Smooth muscle cell of the brain vasculature (primary cell): ENCODE results near the gene USP47.

ENCODE experiments used
- DNase-seq: peaks from one replicate; pipeline ENCODE4 v3.0.0-alpha.2; 2012; ENCODE audit warnings: low read depth, low spot score

Gene USP47

DNA sequence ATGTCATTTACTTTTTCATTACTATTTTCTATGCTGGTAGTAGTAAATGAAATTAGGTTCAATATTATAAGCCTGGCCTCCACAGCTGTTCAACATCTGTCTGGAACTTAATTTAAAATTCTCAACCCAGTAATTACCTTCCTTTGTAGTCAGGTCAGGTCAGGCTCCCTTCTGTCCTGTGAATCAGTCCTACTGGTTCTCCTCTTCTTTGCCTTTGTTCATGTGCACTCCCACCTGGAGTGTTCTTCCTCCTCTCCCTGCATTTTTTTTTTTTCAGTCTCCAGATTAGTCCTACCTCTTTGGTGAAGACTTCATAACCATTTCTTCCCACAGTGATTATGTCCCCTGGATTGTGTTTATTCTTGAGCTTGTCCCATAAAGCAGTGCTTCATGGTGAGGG, 98.8 kb downstream of the USP47 start:
- no peak for DNase-seq

GRCh38 chr11:11942668-11943067, 100.9 kb downstream of the USP47 start:
- DNase-seq = no peak

GRCh38 chr11:11944444-11944843, 102.7 kb downstream of the USP47 start:
- DNase-seq = no peak

DNA sequence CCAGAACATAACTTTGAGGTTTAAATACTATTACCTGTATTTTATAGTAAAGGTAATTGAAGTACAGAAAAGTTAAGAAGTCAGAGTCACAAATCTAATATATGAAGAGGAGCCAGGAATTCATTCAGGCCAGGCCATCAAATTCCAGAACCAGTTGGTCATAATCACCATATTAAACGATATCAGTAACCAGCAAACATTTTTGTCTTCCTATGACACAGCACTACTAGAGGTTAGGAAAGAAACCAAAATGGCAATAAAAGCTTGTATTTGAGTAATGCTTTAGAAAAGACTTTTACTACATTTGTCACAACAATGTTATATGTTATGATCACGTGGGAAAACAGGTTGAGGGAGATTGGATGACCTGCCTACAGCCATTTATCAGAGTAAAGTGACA, 104.4 kb downstream of the USP47 start:
- no peak for DNase-seq

- no peak for DNase-seq
These were observed 105.1 kb downstream of the USP47 start for GRCh38 chr11:11946878-11947277.

GRCh38 chr11:11947825-11948224, 106.1 kb downstream of the USP47 start:
- no peak for DNase-seq

DNA sequence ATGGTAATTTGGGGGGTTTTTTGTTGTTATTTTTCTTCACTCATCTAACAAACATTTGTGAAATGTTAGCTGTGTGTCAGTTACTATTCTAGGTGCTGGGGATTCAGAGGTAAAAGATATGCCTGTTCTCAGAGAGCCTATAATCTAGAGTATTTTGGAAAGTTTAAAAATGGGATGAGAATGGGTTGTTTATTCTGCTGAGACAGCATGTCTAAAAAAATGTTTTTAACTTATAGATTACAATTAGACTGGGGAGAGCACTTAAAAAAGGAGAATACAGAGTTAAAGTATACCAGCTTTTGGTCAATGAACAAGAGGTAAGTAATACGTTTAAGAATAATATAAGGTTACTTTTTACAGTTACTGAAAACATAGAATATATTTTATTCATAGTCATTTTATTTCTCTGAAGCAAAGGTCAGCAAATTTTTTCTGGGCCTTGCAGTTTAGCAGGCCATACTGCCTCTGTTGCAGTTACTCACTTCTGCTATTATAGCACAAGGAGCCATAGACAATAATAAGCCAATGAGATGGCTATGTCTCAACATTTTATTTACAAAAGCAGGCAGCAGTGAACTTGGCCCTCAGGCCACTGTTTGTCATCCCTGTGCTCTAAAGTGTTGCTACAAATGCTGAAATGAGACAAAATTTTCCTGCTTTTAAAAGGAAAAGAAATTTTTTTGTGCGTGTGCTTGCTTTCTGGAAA, 106.6 kb downstream of the USP47 start:
- no peak for DNase-seq

GRCh38 chr11:11949482-11949881, 107.7 kb downstream of the USP47 start:
- DNase-seq = no peak

- no peak for DNase-seq
These were observed 110.3 kb downstream of the USP47 start for GRCh38 chr11:11952036-11952435.

DNA sequence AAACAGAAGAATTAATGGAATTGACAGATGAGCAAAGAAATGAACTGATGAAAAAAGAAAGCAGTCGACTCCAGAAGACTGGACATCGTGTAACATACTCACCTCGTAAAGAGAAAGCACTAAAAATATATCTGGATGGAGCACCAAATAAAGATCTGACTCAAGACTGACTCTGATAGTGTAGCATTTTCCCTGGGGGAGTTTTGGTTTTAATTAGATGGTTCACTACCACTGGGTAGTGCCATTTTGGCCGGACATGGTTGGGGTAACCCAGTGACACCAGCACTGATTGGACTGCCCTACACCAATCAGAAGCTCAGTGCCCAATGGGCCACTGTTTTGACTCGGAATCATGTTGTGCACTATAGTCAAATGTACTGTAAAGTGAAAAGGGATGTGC, 114.2 kb downstream of the USP47 start:
- DNase-seq = no peak

- DNase-seq = no peak
These were observed 116.8 kb downstream of the USP47 start for GRCh38 chr11:11958403-11959231.

- no peak for DNase-seq
These were observed 117.8 kb downstream of the USP47 start for GRCh38 chr11:11959601-11960000.

DNA sequence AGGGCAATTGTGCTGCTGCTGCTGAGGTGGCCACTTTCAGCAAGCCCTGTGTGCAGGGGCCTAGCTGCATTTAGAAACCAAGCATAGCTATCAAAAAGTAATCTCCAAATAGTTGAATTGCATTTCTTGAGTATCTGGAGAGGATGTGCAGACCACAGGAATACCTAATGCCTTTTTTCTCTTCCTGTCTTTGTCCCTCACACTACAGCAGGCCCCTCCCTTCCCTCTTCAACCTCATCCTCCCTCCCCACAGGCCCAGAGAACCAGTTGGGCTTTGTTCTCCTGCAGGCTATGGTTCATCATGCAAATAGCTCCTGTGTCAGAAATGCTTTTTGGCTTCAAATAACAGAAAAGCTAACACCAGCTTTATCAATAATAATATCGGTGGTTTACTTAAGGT, 118.9 kb downstream of the USP47 start:
- no peak for DNase-seq

- DNase-seq = no peak
These were observed 119.7 kb downstream of the USP47 start for GRCh38 chr11:11961399-11962028.

GRCh38 chr11:11963067-11963466, 121.3 kb downstream of the USP47 start:
- no peak for DNase-seq

GRCh38 chr11:11963842-11964773, 122.3 kb downstream of the USP47 start:
- DNase-seq = no peak

- DNase-seq = no peak
These were observed 123.0 kb downstream of the USP47 start for GRCh38 chr11:11964774-11965150.

DNA sequence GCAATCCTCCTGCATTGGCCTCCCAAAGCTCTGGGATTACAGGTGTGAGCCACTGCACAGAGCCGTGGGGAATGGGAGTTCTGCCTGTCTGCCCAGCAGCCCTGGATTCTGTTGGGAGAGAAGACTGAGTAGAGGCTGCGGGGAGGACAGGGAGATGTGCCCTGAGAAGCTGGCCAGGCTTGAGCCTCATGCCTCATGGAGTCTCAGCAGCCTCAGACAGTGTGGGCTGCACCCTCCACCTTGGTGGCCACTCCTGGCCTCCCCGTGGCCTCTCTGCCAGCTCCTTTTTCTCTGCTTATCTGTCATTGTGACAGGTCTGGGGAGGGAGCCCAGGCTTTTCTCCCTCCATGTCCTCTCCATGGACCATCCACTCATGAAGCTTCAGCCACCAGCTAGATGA, 123.4 kb downstream of the USP47 start:
- no peak for DNase-seq

DNA sequence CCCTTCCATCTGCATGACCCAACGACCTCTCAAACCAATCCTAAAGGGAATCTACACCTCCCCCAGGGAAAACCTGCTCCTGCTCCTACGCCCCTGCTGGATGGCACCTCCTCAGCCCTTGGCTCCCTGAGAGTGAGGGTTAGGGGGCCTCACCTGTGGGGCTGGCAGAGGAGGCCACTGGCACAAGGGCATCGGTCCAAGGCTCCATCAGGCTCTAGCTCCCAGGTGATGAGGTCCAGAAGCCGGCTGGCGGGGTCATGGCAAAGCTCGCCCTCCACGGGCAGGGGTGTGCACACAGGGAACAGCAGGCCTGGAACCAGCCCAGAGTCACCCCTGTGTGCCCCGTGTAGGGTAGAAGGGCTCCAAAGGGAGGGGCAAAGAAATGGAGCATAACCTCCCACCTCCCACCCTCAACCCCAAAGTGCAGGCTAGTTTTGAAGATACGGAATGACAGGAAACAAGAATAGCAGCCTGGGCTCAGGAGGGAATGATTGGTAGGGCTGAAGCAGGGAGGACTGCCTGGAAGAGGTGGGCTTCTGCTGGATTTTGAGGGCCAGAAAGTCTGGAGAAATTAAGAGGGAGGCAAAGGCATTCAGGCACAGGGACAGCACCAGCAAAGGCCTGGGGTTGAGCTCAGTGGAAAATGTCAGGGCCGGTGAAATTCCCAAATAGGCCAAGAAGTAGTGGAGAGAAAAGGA, 124.0 kb downstream of the USP47 start:
- DNase-seq = no peak

DNA sequence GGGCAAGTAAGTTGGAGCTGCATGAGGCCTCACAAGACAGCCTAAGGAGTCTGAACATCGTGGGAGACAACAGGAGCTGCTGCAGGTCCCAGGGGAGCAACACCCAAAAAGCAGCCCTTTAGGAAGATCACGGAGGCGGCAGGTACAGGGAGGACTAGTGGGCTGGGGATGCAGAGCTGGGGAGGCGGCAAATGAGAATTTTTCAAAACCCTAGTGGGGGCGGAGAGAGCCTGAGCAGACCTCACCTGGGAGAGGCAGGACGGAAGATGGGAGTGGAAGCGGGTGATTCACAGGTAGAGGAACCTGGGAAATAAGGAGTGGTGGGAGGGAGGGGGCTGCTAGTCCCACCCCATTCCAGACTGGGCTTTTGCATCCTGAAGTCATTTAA, 124.6 kb downstream of the USP47 start:
- no peak for DNase-seq
